Gastrocnemius medialis (tissue), 4 donors: ENCODE data around the gene LAMC3. TPM values are rescaled to one million over a fixed set of nuclear protein-coding genes. Genes with fewer than 3 reads are reported as not detected.
A peak's percentile ranks its signal among the peaks of the same experiment; 100 is the strongest.

ENCODE experiments used
- ATAC-seq, 2 donors: fragments of 150-250 bp; one replicate each; pipeline ENCODE4 v1.9.1; 2016
- DNase-seq, 2 donors: peaks; one replicate each; pipeline ENCODE4 v3.0.0-alpha.2; 2019
- H3K27ac ChIP-seq, 4 donors: fragments of 200-600 bp; sonication (generic); 1 replicate in 1 of 4; 2 replicates in 3 of 4; pipeline ENCODE4 v1.5.1; 2016 to 2018; ENCODE audit warnings: mild to moderate bottlenecking in 2 of 4, moderate library complexity in 1 of 4
- H3K27me3 ChIP-seq, 3 donors: fragments of 200-600 bp; sonication (generic) in 2 of 3; 1 replicate in 1 of 3; 2 replicates in 2 of 3; pipeline versions ENCODE4 v1.5.1 to v1.6.0; 2016 to 2019; ENCODE audit warnings: mild to moderate bottlenecking in 1 of 3, moderate library complexity in 1 of 3
- H3K36me3 ChIP-seq, 2 donors: fragments of 200-600 bp; sonication (generic) in 1 of 2; one replicate each; pipeline ENCODE4 v1.5.1; 2017 to 2018
- H3K4me1 ChIP-seq, 2 donors: fragments of 200-600 bp; sonication (generic) in 1 of 2; one replicate each; pipeline ENCODE4 v1.5.1; 2016 to 2017; ENCODE audit warnings: mild to moderate bottlenecking in 2 of 2
- H3K4me3 ChIP-seq, 4 donors: fragments of 200-600 bp; sonication (generic) in 3 of 4; 1 replicate in 1 of 4; 2 replicates in 3 of 4; pipeline ENCODE4 v1.5.1; 2016 to 2019; ENCODE audit warnings: mild to moderate bottlenecking in 2 of 4
- H3K9me3 ChIP-seq, 3 donors: fragments of 200-600 bp; sonication (generic) in 2 of 3; 1 replicate in 1 of 3; 2 replicates in 2 of 3; pipeline ENCODE4 v1.5.1; 2016 to 2019
- POLR2A ChIP-seq, 2 donors: fragments of 450-650 bp; IDR thresholded peaks; one replicate each; pipeline ENCODE4 v1.6.1; 2017; ENCODE audit warnings: antibody characterized with exemption in 2 of 2, mild to moderate bottlenecking in 2 of 2, moderate library complexity in 2 of 2
- in situ Hi-C, 4 donors: fragments of 200-750 bp; cut with MboI; loops; one replicate each; pipeline versions ENCODE4 v1.15.0 to v1.8.0; 2017; ENCODE audit warnings: low sequenced_read_pairs in 4 of 4
- intact Hi-C: fragments of 100-400 bp; cut with DNase I; formaldehyde crosslinking; loops from one replicate; pipeline ENCODE4 v1.15.1; 2023; ENCODE audit warnings: low total_unique reads
- total RNA-seq, 4 donors: library from RNA; depleted of rRNA; stranded (reverse); fragments of >200 nt; gene quantifications; one replicate each; pipeline versions ENCODE4 v1.1.0 to v1.2.3, GENCODE V29; 2016
- TF ChIP-seq, protein P1 (sequence below), 5 experiments: fragments of 450-650 bp in 3 of 5; fragments of 200-600 bp in 2 of 5; sonication (generic) in 2 of 5; IDR thresholded peaks in 4 of 5; conservative IDR thresholded peaks in 1 of 5; 1 replicate in 4 of 5; 2 replicates in 1 of 5; pipeline ENCODE4 v1.5.1; 2016 to 2019; ENCODE audit warnings: antibody characterized with exemption in 5 of 5, mild to moderate bottlenecking in 3 of 5, moderate library complexity in 3 of 5

The LAMC3 gene
- total RNA-seq, 4 donors from 2014 or later = 0.07 to 1.5 (median 0.72) TPM

DNA sequence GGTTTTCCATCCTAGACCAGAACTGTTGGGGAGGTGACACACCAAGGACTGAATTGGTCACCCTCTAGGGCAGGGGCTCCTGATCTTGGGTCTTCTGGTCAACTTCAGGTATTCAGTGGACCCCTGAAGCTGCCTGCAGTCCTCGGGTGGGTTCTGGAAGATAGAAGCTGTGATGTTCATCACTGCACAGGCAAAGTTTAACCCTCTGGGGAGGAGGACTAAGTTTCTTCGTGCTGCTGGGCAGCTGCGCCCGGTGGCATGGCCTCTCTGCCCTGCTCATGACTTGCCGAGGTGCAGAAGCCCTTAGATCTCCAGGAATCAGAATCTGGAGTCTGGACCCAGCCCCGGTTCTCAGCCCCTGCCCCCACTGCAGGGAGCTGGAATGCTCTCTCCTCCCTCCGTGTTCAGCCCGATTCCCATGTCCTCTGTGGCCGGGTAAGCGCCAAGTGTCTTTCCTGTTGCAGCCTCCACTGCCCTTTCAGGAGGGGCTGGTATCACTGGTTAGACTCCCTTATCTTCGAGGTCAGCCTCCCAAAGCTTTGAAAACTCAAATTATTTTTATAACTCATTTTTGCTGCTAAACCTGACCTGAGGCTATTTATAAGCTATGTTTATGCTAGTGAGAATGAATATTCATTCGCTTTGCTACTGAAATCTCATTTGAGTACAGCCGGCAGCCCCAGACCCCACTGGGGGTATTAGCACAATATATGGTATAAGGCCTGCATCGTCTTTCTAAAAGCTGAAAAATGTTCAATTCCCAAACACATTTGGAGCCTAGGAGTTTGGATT lies 1.7 kb downstream of the LAMC3 start:
- no peak for ATAC-seq
- TF ChIP-seq POLR2A (IDR thresholded peaks at IDR 0.05) = no peak
- TF ChIP-seq, protein P1, sequence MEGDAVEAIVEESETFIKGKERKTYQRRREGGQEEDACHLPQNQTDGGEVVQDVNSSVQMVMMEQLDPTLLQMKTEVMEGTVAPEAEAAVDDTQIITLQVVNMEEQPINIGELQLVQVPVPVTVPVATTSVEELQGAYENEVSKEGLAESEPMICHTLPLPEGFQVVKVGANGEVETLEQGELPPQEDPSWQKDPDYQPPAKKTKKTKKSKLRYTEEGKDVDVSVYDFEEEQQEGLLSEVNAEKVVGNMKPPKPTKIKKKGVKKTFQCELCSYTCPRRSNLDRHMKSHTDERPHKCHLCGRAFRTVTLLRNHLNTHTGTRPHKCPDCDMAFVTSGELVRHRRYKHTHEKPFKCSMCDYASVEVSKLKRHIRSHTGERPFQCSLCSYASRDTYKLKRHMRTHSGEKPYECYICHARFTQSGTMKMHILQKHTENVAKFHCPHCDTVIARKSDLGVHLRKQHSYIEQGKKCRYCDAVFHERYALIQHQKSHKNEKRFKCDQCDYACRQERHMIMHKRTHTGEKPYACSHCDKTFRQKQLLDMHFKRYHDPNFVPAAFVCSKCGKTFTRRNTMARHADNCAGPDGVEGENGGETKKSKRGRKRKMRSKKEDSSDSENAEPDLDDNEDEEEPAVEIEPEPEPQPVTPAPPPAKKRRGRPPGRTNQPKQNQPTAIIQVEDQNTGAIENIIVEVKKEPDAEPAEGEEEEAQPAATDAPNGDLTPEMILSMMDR (IDR thresholded peaks at IDR 0.05 in 4 of 5, conservative IDR thresholded peaks at IDR 0.05 in 1 of 5) = no peak
- DNase-seq = no peak
- H3K27ac ChIP-seq = no peak overlapping the region
- H3K27me3 ChIP-seq = peaks cover 31 to 46% (median 35%) of the 10 kb centered on the region in 3 donors
- H3K9me3 ChIP-seq = no peaks in the 10 kb centered on the region
- no peaks in the 10 kb centered on the region for H3K36me3 ChIP-seq
- H3K4me1 ChIP-seq = no peaks in the 10 kb centered on the region
- in situ Hi-C loops (no loop called here), intact Hi-C loops (no loop called here)
- H3K4me3 ChIP-seq = no peak overlapping the region

DNA sequence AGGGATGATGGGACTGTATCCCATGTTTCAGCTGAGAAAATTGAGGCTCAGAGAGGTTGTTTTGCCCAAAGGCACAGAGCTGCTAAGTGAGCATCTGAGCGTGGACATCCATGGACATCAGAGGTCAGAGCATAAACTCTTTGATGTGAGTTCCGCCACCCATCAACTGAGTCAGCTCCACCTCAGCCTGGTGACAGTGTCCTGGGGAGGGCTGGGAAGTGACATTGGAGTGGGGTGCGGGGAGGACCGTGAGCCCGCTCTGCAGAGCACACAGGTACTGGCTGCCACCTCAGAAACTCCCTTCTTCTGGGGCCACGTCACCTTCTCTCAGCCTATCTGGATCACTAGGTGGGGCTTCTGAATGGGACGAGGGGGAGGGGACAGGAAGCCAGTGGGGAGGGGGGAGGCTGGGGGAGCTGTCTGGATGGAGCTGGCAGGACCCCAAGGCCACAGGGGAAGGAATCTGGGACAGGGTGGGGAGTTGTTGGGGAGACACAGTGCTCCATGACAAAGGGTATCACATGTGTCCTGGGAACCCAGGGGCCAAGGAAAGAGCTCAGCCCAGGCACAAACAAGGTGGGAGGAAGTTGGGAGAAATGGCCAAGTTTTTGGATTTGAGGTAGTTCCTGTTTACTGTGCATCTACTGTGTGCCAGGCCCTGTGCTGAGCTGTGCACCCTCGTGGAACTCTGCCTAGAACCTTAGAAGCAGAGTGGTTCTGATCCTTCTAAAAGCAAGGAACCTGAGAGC lies 2.5 kb downstream of the LAMC3 start:
- Histone ChIP-seq H3K36me3 (no peaks in the 10 kb centered on the region), H3K4me1 (no peaks in the 10 kb centered on the region), H3K9me3 (no peaks in the 10 kb centered on the region), H3K27me3 (peaks cover 31 to 48% (median 35%) of the 10 kb centered on the region in 3 donors), H3K4me3 (no peak overlapping the region), H3K27ac (no peak overlapping the region)
- TF ChIP-seq POLR2A (IDR thresholded peaks at IDR 0.05) = no peak
- TF ChIP-seq, protein P1 (IDR thresholded peaks at IDR 0.05 in 4 of 5, conservative IDR thresholded peaks at IDR 0.05 in 1 of 5) = no peak
- in situ Hi-C loops = no loop called here
- no peak for ATAC-seq
- DNase-seq = no peak
- intact Hi-C loops = no loop called here

DNA sequence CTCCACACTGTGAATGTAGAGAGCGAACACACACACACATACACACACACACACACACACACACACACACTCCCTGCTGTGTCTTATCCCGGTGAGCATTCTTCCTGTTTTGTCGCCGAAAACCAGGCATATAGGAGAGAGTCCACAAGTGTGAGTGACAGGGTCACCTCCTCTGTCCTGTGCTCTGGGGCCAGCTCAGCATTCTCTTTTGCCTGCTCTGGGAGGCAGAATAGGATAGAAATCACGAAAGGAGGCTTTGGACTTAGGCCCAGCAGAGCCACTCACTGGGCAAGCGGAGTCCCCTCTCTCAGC lies 3.0 kb downstream of the LAMC3 start:
- no peak overlapping the region for H3K4me3 ChIP-seq
- no peaks in the 10 kb centered on the region for H3K36me3 ChIP-seq
- H3K9me3 ChIP-seq = no peaks in the 10 kb centered on the region
- no peak for DNase-seq
- H3K27ac ChIP-seq = no peak overlapping the region
- in situ Hi-C loops (no loop called here), intact Hi-C loops (no loop called here)
- no peak for ATAC-seq
- no peaks in the 10 kb centered on the region for H3K4me1 ChIP-seq
- no peak for TF ChIP-seq POLR2A (IDR thresholded peaks at IDR 0.05)
- TF ChIP-seq, protein P1 (IDR thresholded peaks at IDR 0.05 in 4 of 5, conservative IDR thresholded peaks at IDR 0.05 in 1 of 5) = no peak
- H3K27me3 ChIP-seq = peaks cover 31 to 43% (median 34%) of the 10 kb centered on the region in 3 donors

DNA sequence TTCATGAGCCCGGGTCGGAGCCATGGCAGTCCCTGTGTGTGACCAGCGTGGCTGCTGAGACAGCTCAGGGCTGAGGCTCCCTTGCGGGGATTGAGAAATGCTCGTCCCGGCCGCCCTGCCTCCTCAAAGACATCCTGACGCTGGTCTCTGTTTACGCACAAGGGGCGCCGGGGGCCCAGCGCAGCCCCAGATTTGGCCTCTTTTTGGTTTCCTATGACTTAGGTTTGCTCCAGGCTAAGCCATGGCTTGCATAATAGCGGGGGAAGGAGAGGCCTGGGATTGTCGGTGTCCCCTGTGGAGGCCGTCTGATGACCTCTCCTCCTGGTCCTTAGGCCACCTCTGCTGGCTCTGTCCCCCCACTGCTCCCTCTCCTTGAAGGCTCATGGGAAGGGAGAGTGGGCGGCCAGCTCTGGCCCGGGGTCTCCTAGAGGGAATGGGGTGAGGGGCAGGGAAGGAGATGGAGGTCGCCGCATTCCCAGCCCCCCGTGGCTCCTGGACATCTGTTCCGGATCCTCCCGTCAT lies 3.5 kb downstream of the LAMC3 start:
- in situ Hi-C loops = no loop called here
- peaks cover 31 to 38% (median 31%) of the 10 kb centered on the region in 3 donors for H3K27me3 ChIP-seq
- no peak for TF ChIP-seq POLR2A (IDR thresholded peaks at IDR 0.05)
- TF ChIP-seq, protein P1 (IDR thresholded peaks at IDR 0.05 in 4 of 5, conservative IDR thresholded peaks at IDR 0.05 in 1 of 5) = no peak

More for the DNA sequence above, 3.5 kb downstream of the LAMC3 start:
- Histone ChIP-seq H3K4me3 (no peak overlapping the region), H3K27ac (no peak overlapping the region), H3K36me3 (no peaks in the 10 kb centered on the region), H3K9me3 (no peaks in the 10 kb centered on the region), H3K4me1 (no peaks in the 10 kb centered on the region)
- peak in 1 of 2 donors; percentile 21 for DNase-seq
- intact Hi-C loops = no loop called here
- ATAC-seq = no peak
